Measurements from ENCODE around the gene SRGAP2C. TPM values are rescaled to one million over a fixed set of nuclear protein-coding genes. Genes with fewer than 3 reads are reported as not detected.

Gene SRGAP2C
- total RNA-seq, 4 donors from 2014 or later, result 23.5 to 32.8 (median 30.7) TPM

Small RNA genes lying within 50 kb of the gene (small RNA-seq; reads per million reads assigned to genes)
- not detected for gene AC243994.1

Other genes starting within 250 kb of the SRGAP2C start
- 1 to 10 TPM in 3 of 4 donors, under 1 TPM in 1; 0.65 to 3.4 (median 2.2) TPM for gene FAM72B, start 635 bp upstream of the SRGAP2C start, total RNA-seq